Calu3 (cell line): Measurements from ENCODE around the gene KCND3. TPM values are rescaled to one million over a fixed set of nuclear protein-coding genes. Genes with fewer than 3 reads are reported as not detected.

Experiments
- Bru-seq: library from RNA; stranded (reverse); fragments of 400-500 nt; gene quantifications from one replicate; lab custom pipeline; 2021; lab: Mats Ljungman, UMichigan
- BruChase-seq, 2 experiments: library from RNA; stranded (reverse); fragments of 400-500 nt; gene quantifications; one replicate each; lab custom pipeline; 2021; lab: Mats Ljungman, UMichigan
- BruUV-seq: library from RNA; stranded (reverse); fragments of 400-500 nt; replicated peaks from 2 replicates; lab custom pipeline; 2021; lab: Mats Ljungman, UMichigan
- CTCF ChIA-PET: fragments of 300-600 bp; sonication (Branson Sonifier 250); formaldehyde crosslinking; loops from one replicate; lab custom pipeline; 2022; ENCODE audit warnings: antibody characterized with exemption; lab: Charles Lee
- DNase-seq: peaks from one replicate; pipeline ENCODE4 v3.0.0; 2022
- H3K27ac Mint-ChIP-seq: one replicate; pipeline ENCODE4 v1.8.0; 2022; ENCODE audit warnings: mixed read lengths; ENCODE audit not compliant: unreplicated experiment
- H3K27me3 Mint-ChIP-seq: one replicate; pipeline ENCODE4 v1.8.0; 2022; ENCODE audit warnings: mixed read lengths; ENCODE audit not compliant: unreplicated experiment
- H3K36me3 Mint-ChIP-seq: one replicate; pipeline ENCODE4 v1.8.0; 2022; ENCODE audit warnings: mild to moderate bottlenecking, moderate library complexity, mixed read lengths; ENCODE audit not compliant: insufficient read depth, unreplicated experiment
- H3K4me1 Mint-ChIP-seq: one replicate; pipeline ENCODE4 v1.8.0; 2022; ENCODE audit warnings: mild to moderate bottlenecking, low read depth, mixed read lengths; ENCODE audit not compliant: unreplicated experiment
- H3K4me3 Mint-ChIP-seq: one replicate; pipeline ENCODE4 v1.8.0; 2022; ENCODE audit warnings: mild to moderate bottlenecking, low read depth, moderate library complexity, mixed read lengths; ENCODE audit not compliant: unreplicated experiment
- H3K9me3 Mint-ChIP-seq: one replicate; pipeline ENCODE4 v1.8.0; 2022; ENCODE audit warnings: low read depth, mixed read lengths; ENCODE audit not compliant: unreplicated experiment
- CTCF ChIP-seq: fragments of 200-600 bp; IDR thresholded peaks from one replicate; pipeline ENCODE4 v1.8.0; 2022; ENCODE audit warnings: antibody characterized with exemption; ENCODE audit not compliant: unreplicated experiment
- intact Hi-C: fragments of 100-400 bp; cut with micrococcal nuclease; formaldehyde crosslinking; loops from one replicate; pipeline ENCODE4 v1.10.0; 2022; ENCODE audit not compliant: unreplicated experiment
- long read RNA-seq: library from polyadenylated mRNA; stranded (forward); transcript quantifications from one replicate; pipeline ENCODE4 v2.0.0, GENCODE V29; 2022
- total RNA-seq: library from RNA; stranded (reverse); gene quantifications from 2 replicates; pipeline ENCODE4 v1.2.3, GENCODE V29; 2022

Gene KCND3
- total RNA-seq = 0.07 TPM in 1 of 2 replicates, not detected in the other
- percentile 5 among the genes with signal in this experiment for Bru-seq, nascent RNA
- BruChase-seq, experiment 1, labeled RNA remaining after a 6-hour chase = percentile 6 among the genes with signal in this experiment
- percentile 7 among the genes with signal in this experiment for BruChase-seq, experiment 2, labeled RNA remaining after a 2-hour chase
- long read RNA-seq = 0 reads

- TF ChIP-seq CTCF = no peak
- intact Hi-C loops = no loop called here
- CTCF ChIA-PET = no interaction called here
- Mint-ChIP-seq H3K27me3 (peaks cover 71% of the 10 kb centered on the region), H3K9me3 (no peaks in the 10 kb centered on the region), H3K4me3 (peak within 1 kb of the TSS; percentile 79), H3K4me1 (peaks cover 8% of the 10 kb centered on the region), H3K27ac (no peak within 1 kb of the TSS), H3K36me3 (peaks cover 6% of the 10 kb centered on the region)
- peak; percentile 20 for DNase-seq
- no TSS peak for BruUV-seq
Measured at GRCh38 chr1:111989531-111990025, at the start of gene KCND3. Gene KCND3, minus strand, starts transcription at chr1:111989668.

DNA sequence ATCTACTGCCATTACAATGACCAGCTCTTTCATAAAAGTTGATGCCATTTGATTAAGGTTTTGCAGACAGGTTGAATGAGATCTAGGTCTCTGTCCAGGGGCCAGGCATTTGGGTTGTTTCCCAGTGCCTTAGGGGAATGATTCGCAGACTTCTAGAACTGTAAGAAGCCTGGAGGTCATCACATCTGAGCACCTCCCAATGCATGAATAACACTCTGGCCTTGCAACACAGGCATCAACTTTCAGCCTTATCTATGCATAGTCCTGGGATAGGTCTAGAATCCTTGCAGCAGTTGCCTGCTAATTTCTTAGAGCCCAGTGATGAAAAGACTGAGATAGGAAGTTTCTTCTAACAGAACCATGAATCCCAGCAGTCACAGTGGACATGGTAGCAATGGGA lies 44.8 kb upstream of the KCND3 start:
- no peak for TF ChIP-seq CTCF
- no TSS peak for BruUV-seq
- Mint-ChIP-seq H3K4me3 (no peak overlapping the region), H3K27ac (no peak overlapping the region), H3K27me3 (peaks cover 56% of the 10 kb centered on the region), H3K4me1 (no peaks in the 10 kb centered on the region), H3K36me3 (no peaks in the 10 kb centered on the region), H3K9me3 (no peaks in the 10 kb centered on the region)
- no peak for DNase-seq
- CTCF ChIA-PET = no interaction called here
- intact Hi-C loops = no loop called here

- CTCF ChIA-PET = no interaction called here
- no peaks in the 10 kb centered on the region for H3K9me3 Mint-ChIP-seq
- no TSS peak for BruUV-seq
- intact Hi-C loops = no loop called here
- DNase-seq = no peak
- no peaks in the 10 kb centered on the region for H3K4me1 Mint-ChIP-seq
- H3K4me3 Mint-ChIP-seq = no peak overlapping the region
- TF ChIP-seq CTCF = no peak
- peaks cover 63% of the 10 kb centered on the region for H3K27me3 Mint-ChIP-seq
- no peak overlapping the region for H3K27ac Mint-ChIP-seq
- no peaks in the 10 kb centered on the region for H3K36me3 Mint-ChIP-seq
Measured at GRCh38 chr1:112033439-112034120, 44.1 kb upstream of the KCND3 start.

- BruUV-seq = no TSS peak
Measured at GRCh38 chr1:112030157-112030556, 40.7 kb upstream of the KCND3 start.

More at GRCh38 chr1:112030157-112030556, 40.7 kb upstream of the KCND3 start:
- intact Hi-C loops = no loop called here
- CTCF ChIA-PET = interaction anchor here (0.6 kb wide), 1 partner anchor 307 kb away, joined by 3 read pairs; no protein-coding TSS in a partner anchor
- Mint-ChIP-seq H3K4me1 (no peaks in the 10 kb centered on the region), H3K27ac (no peak overlapping the region), H3K9me3 (no peaks in the 10 kb centered on the region), H3K27me3 (peaks cover 82% of the 10 kb centered on the region), H3K36me3 (no peaks in the 10 kb centered on the region), H3K4me3 (no peak overlapping the region)
- TF ChIP-seq CTCF = no peak
- DNase-seq = no peak
